GM12878 (cell line): ENCODE measurements around the gene DNAH8. TPM values are rescaled to one million over a fixed set of nuclear protein-coding genes. Genes with fewer than 3 reads are reported as not detected.

ENCODE experiments used
- ATAC-seq: fragments of 200-7000 bp; cut with Tn5 transposase; 3 replicates; pipeline ENCODE4 v1.9.1; 2020; ENCODE audit warnings: mild to moderate bottlenecking, moderate library complexity
- BruUV-seq: library from RNA; stranded (reverse); fragments of 400-500 nt; replicated peaks from 2 replicates; lab custom pipeline; 2021; lab: Mats Ljungman, UMichigan
- CTCF ChIA-PET: fragments of 300-600 bp; sonication (Branson Sonifier 250); formaldehyde crosslinking; extraction: SDS; loops from one replicate; lab custom pipeline; 2021; ENCODE audit warnings: inconsistent platforms; lab: Yijun Ruan, JAX
- POLR2A ChIA-PET: fragments of 350-600 bp; formaldehyde crosslinking; extraction: SDS; loops from one replicate; lab custom pipeline; 2021; ENCODE audit warnings: inconsistent platforms; lab: Charles Lee
- RAD21 ChIA-PET: fragments of 300-600 bp; sonication (Branson Sonifier 250); formaldehyde crosslinking; loops from one replicate; lab custom pipeline; 2023; ENCODE audit warnings: antibody characterized with exemption; ENCODE audit not compliant: unreplicated experiment; lab: Charles Lee
- SMC1A ChIA-PET: fragments of 300-600 bp; sonication (Branson Sonifier 250); formaldehyde crosslinking; loops from one replicate; lab custom pipeline; 2023; ENCODE audit not compliant: unreplicated experiment, uncharacterized antibody; lab: Charles Lee
- DNase-seq: peaks from one replicate; pipeline ENCODE4 v3.0.0-alpha.2; 2011; ENCODE audit warnings: low read depth, low spot score
- FAIRE-seq: peaks from 3 replicates; lab custom pipeline; 2011; peaks lifted over from hg19 to GRCh38; lab: Jason Lieb, UNC
- H2AFZ ChIP-seq: 2 replicates; pipeline ENCODE4 v1.6.0; 2011; ENCODE audit warnings: low read depth, low read length, control low read depth; ENCODE audit not compliant: control insufficient read depth
- H3K27ac ChIP-seq: 2 replicates; pipeline ENCODE4 v1.5.1; 2011; ENCODE audit warnings: control low read depth; ENCODE audit not compliant: control insufficient read depth, insufficient read depth
- H3K27me3 ChIP-seq, 2 experiments: replicated peaks in 1 of 2; 2 replicates each; pipeline versions ENCODE4 v1.6.0 to v1.6.1; 2011; ENCODE audit warnings: low read length in 1 of 2; ENCODE audit not compliant: control insufficient read depth in 2 of 2, insufficient read depth in 2 of 2
- H3K36me3 ChIP-seq, 2 experiments: 2 replicates each; pipeline ENCODE4 v1.5.1; 2011; ENCODE audit warnings: low read length in 1 of 2; ENCODE audit not compliant: control insufficient read depth in 2 of 2, insufficient read depth in 2 of 2
- H3K4me1 ChIP-seq: 2 replicates; pipeline ENCODE4 v1.6.1; 2011; ENCODE audit warnings: mild to moderate bottlenecking, low read length, moderate library complexity, mixed read lengths; ENCODE audit not compliant: control insufficient read depth, insufficient read depth
- H3K4me2 ChIP-seq: 2 replicates; pipeline ENCODE4 v1.6.0; 2011; ENCODE audit warnings: control low read depth; ENCODE audit not compliant: control insufficient read depth, insufficient read depth
- H3K4me3 ChIP-seq: fragments of 200-600 bp; sonication (generic); 2 replicates; pipeline ENCODE4 v1.5.1; 2016
- H3K79me2 ChIP-seq: 2 replicates; pipeline ENCODE4 v1.6.0; 2011; ENCODE audit warnings: low read length; ENCODE audit not compliant: control insufficient read depth, insufficient read depth
- H3K9ac ChIP-seq: 2 replicates; pipeline ENCODE4 v1.8.0; 2011; ENCODE audit warnings: low read length, control low read depth, mixed read lengths; ENCODE audit not compliant: control insufficient read depth, insufficient read depth
- H3K9me3 ChIP-seq: replicated peaks from 3 replicates; pipeline ENCODE4 v1.5.1; 2011; ENCODE audit warnings: mild to moderate bottlenecking, low read length; ENCODE audit not compliant: control insufficient read depth, insufficient read depth
- H4K20me1 ChIP-seq: 2 replicates; pipeline ENCODE4 v1.6.0; 2011; ENCODE audit not compliant: control insufficient read depth, insufficient read depth
- BCL11A ChIP-seq: IDR thresholded peaks from 2 replicates; pipeline ENCODE4 v1.6.1; 2011; ENCODE audit warnings: low read depth, low read length
- CBX5 ChIP-seq: sonication (generic); IDR thresholded peaks from 2 replicates; pipeline ENCODE4 v1.6.1; 2016; ENCODE audit warnings: low read depth, moderate library complexity, mild to moderate bottlenecking, inconsistent platforms
- CREB1 ChIP-seq: IDR thresholded peaks from 2 replicates; pipeline ENCODE4 v1.6.1; 2012; ENCODE audit warnings: low read depth, mild to moderate bottlenecking, inconsistent platforms
- HCFC1 ChIP-seq: fragments of 150-350 bp; IDR thresholded peaks from 2 replicates; pipeline ENCODE4 v1.6.1; 2014; ENCODE audit warnings: low read length
- HDGF ChIP-seq: fragments of 450-650 bp; IDR thresholded peaks from 2 replicates; pipeline ENCODE4 v1.6.1; 2016; ENCODE audit warnings: antibody characterized with exemption
- MXI1 ChIP-seq: fragments of 150-350 bp; IDR thresholded peaks from 2 replicates; pipeline ENCODE4 v1.6.1; 2011; ENCODE audit warnings: low read depth, mild to moderate bottlenecking, inconsistent platforms, low read length, improper control_type of control experiment
- NFIC ChIP-seq: IDR thresholded peaks from 2 replicates; pipeline ENCODE4 v1.6.1; 2012; ENCODE audit warnings: low read depth, mild to moderate bottlenecking, inconsistent platforms, low read length, moderate library complexity
- NR2C1 ChIP-seq: fragments of 450-650 bp; IDR thresholded peaks from 2 replicates; pipeline ENCODE4 v1.6.1; 2017; ENCODE audit warnings: antibody characterized with exemption, mild to moderate bottlenecking, moderate library complexity
- NRF1 ChIP-seq: conservative IDR thresholded peaks from 2 replicates; pipeline ENCODE4 v1.6.1; 2011; ENCODE audit warnings: mild to moderate bottlenecking, low read depth, low read length, improper control_type of control experiment
- PAX5 ChIP-seq: IDR thresholded peaks from 2 replicates; pipeline ENCODE4 v1.6.1; 2011; ENCODE audit warnings: low read depth, low read length, borderline replicate concordance
- PRDM15 ChIP-seq: fragments of 450-650 bp; formaldehyde crosslinking; IDR thresholded peaks from 2 replicates; pipeline ENCODE4 v1.4.0; 2020; ENCODE audit warnings: mild to moderate bottlenecking, moderate library complexity
- RELB ChIP-seq: fragments of 450-650 bp; IDR thresholded peaks from 2 replicates; pipeline ENCODE4 v1.6.1; 2017; ENCODE audit warnings: low read depth, mild to moderate bottlenecking, moderate library complexity
- SIN3A ChIP-seq: IDR thresholded peaks from 2 replicates; pipeline ENCODE4 v1.6.1; 2012; ENCODE audit warnings: low read depth, low read length, improper control_type of control experiment
- SRF ChIP-seq, 2 experiments: IDR thresholded peaks; 2 replicates each; pipeline ENCODE4 v1.6.1; 2011; ENCODE audit warnings: low read depth in 2 of 2, low read length in 2 of 2, mild to moderate bottlenecking in 1 of 2, moderate library complexity in 1 of 2
- SUZ12 ChIP-seq: fragments of 200-600 bp; sonication (generic); IDR thresholded peaks from one replicate; pipeline ENCODE4 v1.6.1; 2018; ENCODE audit warnings: antibody characterized with exemption, mild to moderate bottlenecking; ENCODE audit not compliant: unreplicated experiment
- ZBTB11 ChIP-seq: fragments of 450-650 bp; formaldehyde crosslinking; IDR thresholded peaks from 2 replicates; pipeline ENCODE4 v1.5.0; 2022; ENCODE audit warnings: mild to moderate bottlenecking, missing genetic modification characterization
- ZNF207 ChIP-seq: fragments of 450-650 bp; IDR thresholded peaks from 2 replicates; pipeline ENCODE4 v1.6.1; 2014; ENCODE audit warnings: antibody characterized with exemption, mild to moderate bottlenecking, borderline replicate concordance
- ZZZ3 ChIP-seq: IDR thresholded peaks from 2 replicates; pipeline ENCODE4 v1.6.1; 2011; ENCODE audit warnings: low read depth; ENCODE audit not compliant: control insufficient read depth, insufficient read length
- WGBS: methylation state at CpG from one replicate; pipeline ENCODE4 v1.1.6; 2016; ENCODE audit warnings: low lambda C conversion rate; ENCODE audit not compliant: insufficient replicate concordance, insufficient coverage; ENCODE audit errors: missing lambda C conversion rate; 5-methylcytosine and 5-hydroxymethylcytosine counted together
- in situ Hi-C: fragments of 300-500 bp; cut with MboI; formaldehyde crosslinking; loops from 9 replicates; pipeline ENCODE4 v1.14.3; 2018; ENCODE audit warnings: mixed read lengths
- intact Hi-C: fragments of 100-400 bp; cut with micrococcal nuclease; formaldehyde crosslinking; loops from one replicate; pipeline ENCODE4 v1.14.2; 2022; ENCODE audit not compliant: unreplicated experiment
- polyA plus RNA-seq, 11 experiments: library from polyadenylated mRNA; depleted of rRNA in 4 of 11; unstranded in 6 of 11; stranded (reverse) in 5 of 11; fragments of >200 nt; fragmentation: Nextera tagmentation in 4 of 11; fragmentation: Illumina TruSeq in 1 of 11; extraction: Ambion mirVana in 4 of 11; extraction: Trizol in 1 of 11; gene quantifications; 1 replicate in 1 of 11; 2 replicates in 10 of 11; pipeline versions ENCODE4 v1.2.1 to v1.2.3, GENCODE V29; 2011 to 2016; ENCODE audit warnings: inconsistent platforms in 2 of 11, missing spikeins in 2 of 11, low read depth in 1 of 11
- total RNA-seq, 4 experiments: library from RNA; depleted of rRNA in 3 of 4; stranded (reverse); fragments of >200 nt in 3 of 4; fragmentation: Illumina TruSeq in 1 of 4; extraction: Trizol in 1 of 4; gene quantifications; 2 replicates each; pipeline versions ENCODE4 v1.2.1 to v1.2.3, GENCODE V29; 2013 to 2021

The DNAH8 gene
- total and polyA plus RNA-seq, 10 of the 15 experiments (the other 5 are each of a cell fraction or from before 2014, with no cell fraction given), result 0.02 to 0.34 (median 0.10) TPM; not detected in 3

GRCh38 chr6:38815250-38815649, 100.1 kb downstream of the DNAH8 start:
- no TSS peak for BruUV-seq
- H2AFZ ChIP-seq, result no peak overlapping the region
- ATAC-seq (no peak), FAIRE-seq (no peak), DNase-seq (no peak)
- H3K4me1 ChIP-seq, result no peaks in the 10 kb centered on the region
- no peak overlapping the region for H3K4me3 ChIP-seq
- ChIA-PET POLR2A (interaction anchor here (0.6 kb wide), 1 partner anchor 790 kb away, joined by 4 read pairs; no protein-coding TSS in a partner anchor), RAD21 (no interaction called here), CTCF (no interaction called here), SMC1A (interaction anchor here (1.0 kb wide), 1 partner anchor 15 kb away, joined by 3 read pairs; no protein-coding TSS in a partner anchor)
- H3K79me2 ChIP-seq, result no peaks in the 10 kb centered on the region
- no peak overlapping the region for H3K9ac ChIP-seq
- in situ Hi-C loops (no loop called here), intact Hi-C loops (no loop called here)
- no peak overlapping the region for H3K27ac ChIP-seq
- H4K20me1 ChIP-seq, result no peaks in the 10 kb centered on the region
- WGBS, result 87% methylated on average over 8 of the region's 8 CpGs
- no peaks in the 10 kb centered on the region for H3K9me3 ChIP-seq
- no peak overlapping the region for H3K4me2 ChIP-seq
- H3K27me3 ChIP-seq, result no peaks in the 10 kb centered on the region; a peak in 1 of 4 replicates
- H3K36me3 ChIP-seq, result no peaks in the 10 kb centered on the region
- TF ChIP-seq SUZ12 (no peak), SIN3A (no peak), NRF1 (no peak), ZNF207 (no peak), SRF (IDR thresholded peaks at IDR 0.05; ENCODE audit: low read depth in 2 of 2, low read length in 2 of 2) (no peak), PRDM15 (CRISPR knock-in tag) (no peak), MXI1 (no peak), BCL11A (no peak), HCFC1 (no peak), CREB1 (no peak), NR2C1 (no peak), PAX5 (no peak), HDGF (no peak), ZZZ3 (no peak), CBX5 (no peak), RELB (no peak), ZBTB11 (no peak), NFIC (no peak)
